ENCODE data around the gene EIF3L. TPM values are rescaled to one million over a fixed set of nuclear protein-coding genes. Genes with fewer than 3 reads are reported as not detected.

Gene EIF3L
- total RNA-seq, 2 donors from 2014 or later = 358 to 451 TPM

GRCh38 chr22:37896939-37897338 is 47.7 kb downstream of the EIF3L start:
- DNase-seq = no peak
- no peak for TF ChIP-seq CTCF (IDR thresholded peaks at IDR 0.05)
- H3K27me3 ChIP-seq = no peaks in the 10 kb centered on the region
- intact Hi-C loops (cut with DNase I) = no loop called here
- H3K9me3 ChIP-seq = no peaks in the 10 kb centered on the region
- peak overlapping the region; percentile 57 for H3K27ac ChIP-seq
- peak overlapping the region; percentile 30 to 72 for H3K9ac ChIP-seq (ENCODE audit: low read depth in 2 of 2, low read length in 2 of 2)
- H3K4me1 ChIP-seq = peaks cover 7% of the 10 kb centered on the region
- H3K36me3 ChIP-seq = no peaks in the 10 kb centered on the region
- no peak overlapping the region for H3K4me3 ChIP-seq

GRCh38 chr22:37897807-37898206 is 48.6 kb downstream of the EIF3L start:
- no peaks in the 10 kb centered on the region for H3K9me3 ChIP-seq
- no peaks in the 10 kb centered on the region for H3K36me3 ChIP-seq
- H3K27me3 ChIP-seq = no peaks in the 10 kb centered on the region
- peaks cover 7% of the 10 kb centered on the region for H3K4me1 ChIP-seq
- DNase-seq = no peak
- H3K27ac ChIP-seq = no peak overlapping the region
- TF ChIP-seq CTCF (IDR thresholded peaks at IDR 0.05) = no peak
- H3K4me3 ChIP-seq = no peak overlapping the region
- intact Hi-C loops (cut with DNase I) = no loop called here
- no peak overlapping the region for H3K9ac ChIP-seq (ENCODE audit: low read depth in 2 of 2, low read length in 2 of 2)

- Histone ChIP-seq H3K4me3 (no peak overlapping the region), H3K9ac (ENCODE audit: low read depth in 2 of 2, low read length in 2 of 2) (no peak overlapping the region), H3K36me3 (no peaks in the 10 kb centered on the region), H3K27me3 (no peaks in the 10 kb centered on the region), H3K9me3 (no peaks in the 10 kb centered on the region), H3K4me1 (peaks cover 7% of the 10 kb centered on the region), H3K27ac (no peak overlapping the region)
- intact Hi-C loops (cut with DNase I) = no loop called here
- DNase-seq = no peak
- no peak for TF ChIP-seq CTCF (IDR thresholded peaks at IDR 0.05)
These were observed 49.4 kb downstream of the EIF3L start for GRCh38 chr22:37898441-37899181.

GRCh38 chr22:37904572-37905533 is 55.6 kb downstream of the EIF3L start:
- Histone ChIP-seq H3K4me1 (peaks cover 3% of the 10 kb centered on the region), H3K27me3 (no peaks in the 10 kb centered on the region), H3K9me3 (no peaks in the 10 kb centered on the region), H3K9ac (ENCODE audit: low read depth in 2 of 2, low read length in 2 of 2) (no peak overlapping the region), H3K4me3 (no peak overlapping the region), H3K36me3 (no peaks in the 10 kb centered on the region), H3K27ac (peak overlapping the region; percentile 63)
- no peak for TF ChIP-seq CTCF (IDR thresholded peaks at IDR 0.05)
- intact Hi-C loops (cut with DNase I) = no loop called here
- DNase-seq = peak; percentile 33

GRCh38 chr22:37905534-37906363 is 56.5 kb downstream of the EIF3L start, which contains the start of gene MICALL1:
Gene MICALL1, plus strand, starts transcription at chr22:37906297. Its CDS starts 126 bp downstream, at chr22:37906423.
- no peak for TF ChIP-seq CTCF (IDR thresholded peaks at IDR 0.05)
- peak within 1 kb of the TSS; percentile 62 for H3K4me3 ChIP-seq
- peak; percentile 72 for DNase-seq
- peaks cover 3% of the 10 kb centered on the region for H3K4me1 ChIP-seq
- no peaks in the 10 kb centered on the region for H3K36me3 ChIP-seq
- intact Hi-C loops (cut with DNase I) = no loop called here
- no peaks in the 10 kb centered on the region for H3K27me3 ChIP-seq
- peak within 1 kb of the TSS; percentile 85 to 97 for H3K9ac ChIP-seq (ENCODE audit: low read depth in 2 of 2, low read length in 2 of 2)
- no peaks in the 10 kb centered on the region for H3K9me3 ChIP-seq
- peak within 1 kb of the TSS; percentile 66 for H3K27ac ChIP-seq

Measured in colonic mucosa (tissue), 4 donors.